Skeletal muscle satellite cell (primary cell): ENCODE data around the gene NOC2L.
"Not testable (repeated sequence)": the region's sequence is repeated elsewhere in the genome, so short reads cannot be mapped to it uniquely, and the experiment has no call there.

Source experiments
- H3K27me3 ChIP-seq: 2 replicates; pipeline ENCODE4 v1.7.0; 2013; ENCODE audit warnings: low read length; ENCODE audit not compliant: control insufficient read depth, insufficient read depth
- H3K36me3 ChIP-seq: 2 replicates; pipeline ENCODE4 v1.7.0; 2013; ENCODE audit warnings: mild to moderate bottlenecking, control low read depth, low read length; ENCODE audit not compliant: insufficient read depth
- H3K4me1 ChIP-seq: 2 replicates; pipeline ENCODE4 v1.7.0; 2013; ENCODE audit warnings: low read length; ENCODE audit not compliant: control insufficient read depth, insufficient read depth
- H3K4me2 ChIP-seq: 2 replicates; pipeline ENCODE4 v1.7.0; 2013; ENCODE audit warnings: mild to moderate bottlenecking, low read length
- H3K4me3 ChIP-seq: 2 replicates; pipeline ENCODE4 v1.7.0; 2013; ENCODE audit warnings: low read length
- H3K9ac ChIP-seq: 2 replicates; pipeline ENCODE4 v1.7.0; 2013; ENCODE audit warnings: mild to moderate bottlenecking, low read depth, low read length, moderate library complexity
- H3K9me3 ChIP-seq: replicated peaks from 2 replicates; pipeline ENCODE4 v1.7.0; 2013; ENCODE audit warnings: mild to moderate bottlenecking, control low read depth, low read length

The NOC2L gene

DNA sequence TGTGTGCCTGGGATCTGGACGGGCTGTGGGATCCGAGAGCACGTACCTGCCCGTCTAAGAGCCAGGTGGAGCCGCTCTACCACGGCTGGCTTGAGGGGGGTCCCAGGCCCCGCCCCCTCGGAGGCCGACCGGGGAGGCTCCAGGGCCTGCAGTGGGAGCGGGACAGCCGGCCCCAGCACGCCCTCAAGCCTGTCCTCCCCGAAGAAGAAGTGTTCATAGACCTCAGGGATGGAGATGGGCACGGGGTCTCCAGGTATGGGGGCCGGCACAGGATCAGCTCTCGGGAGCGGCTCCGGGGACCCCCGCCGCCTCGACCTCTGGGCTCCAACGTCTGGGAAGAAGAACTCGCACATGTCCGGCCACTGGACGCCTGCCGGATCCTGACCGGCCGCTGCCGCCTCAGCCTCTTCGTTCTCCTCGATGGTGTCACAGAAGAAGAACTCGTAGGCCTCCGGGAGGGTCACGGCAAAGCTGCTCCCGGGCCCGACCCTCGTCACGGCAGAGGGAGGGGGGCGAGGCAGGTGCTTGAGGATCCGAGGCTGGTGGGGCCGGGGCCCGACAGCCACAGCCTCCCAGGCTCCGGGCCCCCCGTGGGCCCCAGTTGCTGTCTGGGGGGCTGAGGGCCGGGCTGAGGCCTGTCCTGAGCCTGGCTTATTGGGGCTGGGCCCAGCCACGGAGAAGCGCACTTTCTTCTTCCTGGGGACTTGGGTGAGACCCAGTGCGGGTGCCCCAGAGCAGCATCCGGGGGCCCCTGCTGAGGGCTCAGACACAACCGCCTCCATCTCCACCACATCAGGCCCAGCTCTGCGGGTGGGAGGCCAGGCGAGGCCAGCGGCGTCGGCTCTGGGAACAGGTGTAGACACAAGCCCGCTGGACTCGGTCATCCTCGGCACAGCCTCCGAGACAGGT lies 20.0 kb upstream of the NOC2L start:
- H3K9me3 ChIP-seq: no peaks in the 10 kb centered on the region
- peaks cover 47% of the 10 kb centered on the region for H3K27me3 ChIP-seq
- H3K4me2 ChIP-seq: no peak overlapping the region
- H3K4me3 ChIP-seq: no peak overlapping the region
- peaks cover 7% of the 10 kb centered on the region for H3K4me1 ChIP-seq
- no peaks in the 10 kb centered on the region for H3K36me3 ChIP-seq
- no peak overlapping the region for H3K9ac ChIP-seq

DNA sequence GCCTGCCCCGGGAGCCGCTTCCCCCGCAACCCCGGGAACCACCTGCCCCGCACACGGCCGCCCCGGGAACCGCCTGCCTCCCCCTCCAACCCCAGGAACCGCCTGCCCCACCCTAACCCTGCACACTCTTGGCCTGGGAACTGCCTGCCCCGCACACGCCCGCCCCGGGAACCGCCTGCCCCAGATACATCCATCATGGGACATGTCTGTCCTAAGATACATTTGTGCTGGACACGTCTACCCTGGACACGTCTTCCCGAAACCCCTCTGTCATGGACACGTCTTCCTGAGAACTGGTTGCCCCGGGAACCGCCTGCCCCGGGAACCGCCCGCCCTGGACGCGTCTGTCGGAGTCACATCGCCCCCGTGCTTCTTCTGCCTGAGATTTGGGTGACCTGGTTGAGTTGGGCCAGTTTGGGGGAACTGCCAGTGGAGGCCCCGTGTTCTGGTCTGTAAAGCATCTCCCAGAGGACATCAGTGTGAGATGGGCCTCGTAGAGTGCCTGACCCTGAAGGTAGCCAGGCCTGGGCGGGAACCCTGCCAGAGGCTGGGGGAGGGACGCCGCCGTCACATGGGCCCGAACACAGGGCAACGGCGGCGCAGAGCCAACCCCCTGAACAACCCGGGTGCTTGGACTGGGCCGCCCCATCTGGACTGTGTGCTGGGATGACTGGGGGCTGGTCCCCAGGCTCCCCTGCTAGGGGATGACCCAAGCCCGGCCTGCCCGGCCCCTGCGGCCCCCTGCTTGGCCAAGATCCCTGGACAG lies 19.2 kb upstream of the NOC2L start:
- no peak overlapping the region for H3K4me2 ChIP-seq
- H3K9ac ChIP-seq: no peak overlapping the region
- H3K4me3 ChIP-seq: no peak overlapping the region
- peaks cover 44% of the 10 kb centered on the region for H3K27me3 ChIP-seq
- no peaks in the 10 kb centered on the region for H3K9me3 ChIP-seq
- no peaks in the 10 kb centered on the region for H3K36me3 ChIP-seq
- H3K4me1 ChIP-seq: peaks cover 7% of the 10 kb centered on the region

GRCh38 chr1:976791-977190 lies 17.7 kb upstream of the NOC2L start:
- not testable (repeated sequence) for H3K4me3 ChIP-seq, H3K36me3 ChIP-seq, H3K9me3 ChIP-seq, H3K4me2 ChIP-seq, H3K4me1 ChIP-seq, H3K9ac ChIP-seq
- peaks cover 39% of the 10 kb centered on the region for H3K27me3 ChIP-seq

GRCh38 chr1:975896-976683 lies 17.0 kb upstream of the NOC2L start:
- H3K9me3 ChIP-seq: no peaks in the 10 kb centered on the region
- no peak overlapping the region for H3K9ac ChIP-seq
- H3K4me2 ChIP-seq: peak overlapping the region; percentile 69
- H3K36me3 ChIP-seq: no peaks in the 10 kb centered on the region
- no peak overlapping the region for H3K4me3 ChIP-seq
- H3K27me3 ChIP-seq: peaks cover 35% of the 10 kb centered on the region
- H3K4me1 ChIP-seq: peaks cover 7% of the 10 kb centered on the region

- H3K4me2 ChIP-seq: no peak overlapping the region
- H3K36me3 ChIP-seq: no peaks in the 10 kb centered on the region
- H3K4me1 ChIP-seq: peaks cover 7% of the 10 kb centered on the region
- peaks cover 31% of the 10 kb centered on the region for H3K27me3 ChIP-seq
- no peaks in the 10 kb centered on the region for H3K9me3 ChIP-seq
- H3K9ac ChIP-seq: no peak overlapping the region
- H3K4me3 ChIP-seq: no peak overlapping the region
These were observed 16.3 kb upstream of the NOC2L start for GRCh38 chr1:975365-975764.

DNA sequence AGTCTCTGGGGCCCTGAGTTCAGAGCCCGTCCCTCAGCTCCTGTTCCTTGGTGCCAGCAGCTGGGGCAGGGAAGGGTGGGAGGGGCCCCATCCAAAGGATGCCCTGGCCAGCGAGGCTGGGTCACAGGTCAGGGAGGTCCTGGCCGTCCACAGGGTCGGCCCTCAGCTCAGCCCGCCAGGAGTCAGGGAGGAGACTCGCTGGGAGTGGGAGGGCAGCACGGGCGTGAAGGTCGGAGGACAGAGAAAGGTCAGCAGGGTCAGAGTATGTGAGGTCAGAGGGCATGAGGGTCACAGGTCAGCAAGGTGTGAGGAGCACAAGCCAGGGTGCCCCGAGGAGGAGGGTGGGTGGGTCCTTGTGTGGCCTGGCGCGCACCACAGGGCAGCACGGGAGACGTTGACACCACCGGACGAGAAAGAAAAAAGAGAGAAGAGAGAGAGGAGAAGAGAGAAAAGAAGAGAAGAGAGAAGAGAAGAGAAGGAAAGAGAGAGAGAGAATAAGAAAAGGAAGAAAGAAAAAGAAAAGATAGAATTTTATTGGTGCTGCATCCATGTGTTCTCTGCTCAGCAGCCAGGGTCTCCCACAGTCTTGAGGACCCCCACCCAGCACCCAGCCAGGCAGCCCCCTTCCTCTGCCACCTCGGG lies 15.8 kb upstream of the NOC2L start:
- no peak overlapping the region for H3K9ac ChIP-seq
- H3K36me3 ChIP-seq: no peaks in the 10 kb centered on the region
- peaks cover 7% of the 10 kb centered on the region for H3K4me1 ChIP-seq
- no peaks in the 10 kb centered on the region for H3K9me3 ChIP-seq
- peaks cover 30% of the 10 kb centered on the region for H3K27me3 ChIP-seq
- H3K4me3 ChIP-seq: no peak overlapping the region
- H3K4me2 ChIP-seq: no peak overlapping the region

- Histone ChIP-seq H3K27me3 (peaks cover 26% of the 10 kb centered on the region), H3K4me2 (no peak overlapping the region), H3K36me3 (no peaks in the 10 kb centered on the region), H3K4me1 (peaks cover 7% of the 10 kb centered on the region), H3K4me3 (no peak overlapping the region), H3K9me3 (no peaks in the 10 kb centered on the region), H3K9ac (no peak overlapping the region)
These were observed 15.2 kb upstream of the NOC2L start for GRCh38 chr1:974293-974640.

- no peak overlapping the region for H3K4me2 ChIP-seq
- peaks cover 7% of the 10 kb centered on the region for H3K4me1 ChIP-seq
- H3K27me3 ChIP-seq: peaks cover 26% of the 10 kb centered on the region
- no peak overlapping the region for H3K9ac ChIP-seq
- H3K9me3 ChIP-seq: no peaks in the 10 kb centered on the region
- H3K4me3 ChIP-seq: no peak overlapping the region
- no peaks in the 10 kb centered on the region for H3K36me3 ChIP-seq
These were observed 14.6 kb upstream of the NOC2L start for GRCh38 chr1:973459-974292.

- Histone ChIP-seq H3K4me3 (no peak overlapping the region), H3K36me3 (no peaks in the 10 kb centered on the region), H3K9ac (no peak overlapping the region), H3K27me3 (peaks cover 26% of the 10 kb centered on the region), H3K4me1 (peaks cover 7% of the 10 kb centered on the region), H3K4me2 (no peak overlapping the region), H3K9me3 (no peaks in the 10 kb centered on the region)
These were observed 13.8 kb upstream of the NOC2L start for GRCh38 chr1:972726-973458.
